K562 (cell line): Measurements from ENCODE around the gene HTT-AS. TPM values are rescaled to one million over a fixed set of nuclear protein-coding genes. Genes with fewer than 3 reads are reported as not detected.

Experiments used
- ATAC-seq: fragments of 200-7000 bp; cut with Tn5 transposase; 3 replicates; pipeline ENCODE4 v1.9.1; 2020; ENCODE audit warnings: moderate library complexity
- BruUV-seq: library from RNA; stranded (reverse); fragments of 400-500 nt; replicated peaks from 2 replicates; lab custom pipeline; 2021; lab: Mats Ljungman, UMichigan
- CTCF ChIA-PET: fragments of 300-600 bp; formaldehyde crosslinking; extraction: SDS; loops from one replicate; lab custom pipeline; 2021; ENCODE audit warnings: low intra/inter-chr PET ratio; lab: Yijun Ruan, JAX
- POLR2A ChIA-PET: fragments of 300-600, 350-650 bp; sonication (Branson Sonifier 250); formaldehyde crosslinking; extraction: SDS; loops from one replicate; lab custom pipeline; 2021; ENCODE audit warnings: antibody characterized with exemption, inconsistent platforms; lab: Yijun Ruan, JAX
- DNase-seq, 4 experiments: peaks; one replicate each; pipeline versions ENCODE4 v3.0.0 to v3.0.0-alpha.2; 2011 to 2018; ENCODE audit warnings: low spot score in 3 of 4, mixed read lengths in 3 of 4; ENCODE audit errors: extremely low read depth in 1 of 4
- FAIRE-seq: peaks from 2 replicates; lab custom pipeline; 2011; peaks lifted over from hg19 to GRCh38; lab: Jason Lieb, UNC
- H2AFZ ChIP-seq: 2 replicates; pipeline ENCODE4 v1.6.0; 2011; ENCODE audit warnings: low read depth, low read length, control low read depth, inconsistent platforms
- H3K27ac ChIP-seq: fragments of 200-600 bp; 3 replicates; pipeline ENCODE4 v1.8.0; 2011; ENCODE audit warnings: low read depth, mild to moderate bottlenecking, control low read depth, inconsistent platforms, low read length, moderate library complexity, mixed read lengths; ENCODE audit errors: extremely low read depth
- H3K27me3 ChIP-seq, 2 experiments: fragments of 300-600 bp in 1 of 2; 2 replicates in 1 of 2; 3 replicates in 1 of 2; pipeline versions ENCODE4 v1.6.0 to v1.8.0; 2011; ENCODE audit warnings: inconsistent platforms in 2 of 2, low read length in 2 of 2, mild to moderate bottlenecking in 1 of 2, mixed read lengths in 1 of 2, moderate library complexity in 1 of 2; ENCODE audit not compliant: control insufficient read depth in 2 of 2, insufficient read depth in 2 of 2
- H3K36me3 ChIP-seq: fragments of 300-600 bp; 3 replicates; pipeline ENCODE4 v1.8.0; 2011; ENCODE audit warnings: mild to moderate bottlenecking, low read length, inconsistent platforms; ENCODE audit not compliant: control insufficient read depth, insufficient read depth
- H3K4me1 ChIP-seq, 2 experiments: fragments of 200-600 bp in 1 of 2; replicated peaks in 1 of 2; 2 replicates in 1 of 2; 3 replicates in 1 of 2; pipeline versions ENCODE4 v1.5.1 to v1.8.0; 2011; ENCODE audit warnings: inconsistent platforms in 2 of 2, low read length in 2 of 2, mild to moderate bottlenecking in 1 of 2, mixed read lengths in 1 of 2, moderate library complexity in 1 of 2; ENCODE audit not compliant: control insufficient read depth in 2 of 2, insufficient read depth in 2 of 2
- H3K4me2 ChIP-seq: 2 replicates; pipeline ENCODE4 v1.6.1; 2011; ENCODE audit warnings: low read length, control low read depth, inconsistent platforms, mixed read lengths; ENCODE audit not compliant: insufficient read depth
- H3K4me3 ChIP-seq: fragments of 200-600 bp; sonication (generic), shearing (Covaris generic); 2 replicates; pipeline ENCODE4 v1.5.1; 2016; ENCODE audit warnings: control low read depth, inconsistent platforms
- H3K79me2 ChIP-seq: fragments of 200-600 bp; 3 replicates; pipeline ENCODE4 v1.8.0; 2011; ENCODE audit warnings: low read length, inconsistent platforms; ENCODE audit not compliant: control insufficient read depth, insufficient read depth
- H3K9ac ChIP-seq, 2 experiments: 2 replicates each; pipeline versions ENCODE4 v1.6.0 to v1.6.1; 2011; ENCODE audit warnings: low read depth in 2 of 2, low read length in 2 of 2, control low read depth in 1 of 2, inconsistent platforms in 1 of 2, mild to moderate bottlenecking in 1 of 2, mixed read lengths in 1 of 2; ENCODE audit not compliant: insufficient read depth in 1 of 2
- H3K9me1 ChIP-seq: one replicate; pipeline ENCODE4 v1.6.0; 2011; ENCODE audit warnings: inconsistent platforms, mild to moderate bottlenecking, low read length, moderate library complexity; ENCODE audit not compliant: control insufficient read depth, insufficient read depth
- H3K9me3 ChIP-seq: replicated peaks from 2 replicates; pipeline ENCODE4 v1.5.1; 2011; ENCODE audit warnings: low read depth, low read length, inconsistent platforms; ENCODE audit not compliant: control insufficient read depth, insufficient read depth
- H4K20me1 ChIP-seq: replicated peaks from 2 replicates; pipeline ENCODE4 v1.6.1; 2011; ENCODE audit warnings: low read length, inconsistent platforms, mixed read lengths; ENCODE audit not compliant: control insufficient read depth, insufficient read depth
- CREB5 ChIP-seq: fragments of 250-450 bp; sonication (Bioruptor Pico); IDR thresholded peaks from 2 replicates; pipeline ENCODE4 v1.5.0; 2020; ENCODE audit warnings: mild to moderate bottlenecking
- DMBX1 ChIP-seq: fragments of 250-450 bp; sonication (Bioruptor Pico); IDR thresholded peaks from 2 replicates; pipeline ENCODE4 v1.8.0; 2022; ENCODE audit warnings: inconsistent platforms, mild to moderate bottlenecking, moderate library complexity, borderline replicate concordance
- DNMT1 ChIP-seq: fragments of 450-650 bp; IDR thresholded peaks from 2 replicates; pipeline ENCODE4 v1.6.1; 2016; ENCODE audit warnings: antibody characterized with exemption, mild to moderate bottlenecking
- E4F1 ChIP-seq: fragments of 250-450 bp; sonication (Bioruptor Pico); IDR thresholded peaks from 2 replicates; pipeline ENCODE4 v1.5.0; 2021; ENCODE audit warnings: mild to moderate bottlenecking, borderline replicate concordance
- HLTF ChIP-seq: fragments of 450-650 bp; IDR thresholded peaks from 2 replicates; pipeline ENCODE4 v1.6.1; 2016
- KLF1 ChIP-seq: fragments of 450-650 bp; IDR thresholded peaks from 2 replicates; pipeline ENCODE4 v1.6.1; 2016; ENCODE audit warnings: missing genetic modification characterization, missing compliant biosample characterization
- NELFE ChIP-seq: IDR thresholded peaks from 2 replicates; pipeline ENCODE4 v1.6.1; 2011; ENCODE audit warnings: mild to moderate bottlenecking; ENCODE audit not compliant: insufficient read depth, insufficient read length
- TAL1 ChIP-seq: fragments of 450-650 bp; IDR thresholded peaks from 2 replicates; pipeline ENCODE4 v1.6.1; 2016; ENCODE audit warnings: mild to moderate bottlenecking
- TEAD2 ChIP-seq: fragments of 450-650 bp; IDR thresholded peaks from 2 replicates; pipeline ENCODE4 v1.6.1; 2016; ENCODE audit warnings: missing genetic modification characterization, control low read depth, missing compliant biosample characterization
- ZC3H4 ChIP-seq: sonication (generic); formaldehyde crosslinking; IDR thresholded peaks from 2 replicates; pipeline ENCODE4 v1.9.0; 2021; ENCODE audit warnings: missing genetic modification reagents, borderline replicate concordance
- ZNF175 ChIP-seq: fragments of 200-800 bp; sonication (Bioruptor generic); IDR thresholded peaks from 2 replicates; pipeline ENCODE4 v1.6.1; 2016; ENCODE audit warnings: low read depth, mild to moderate bottlenecking, missing genetic modification characterization, missing compliant biosample characterization
- ZNF583 ChIP-seq: fragments of 250-450 bp; sonication (Bioruptor Pico); IDR thresholded peaks from 2 replicates; pipeline ENCODE4 v1.4.0; 2020
- WGBS: fragments of 100-300 bp; shearing (Covaris generic); methylation state at CpG from one replicate; pipeline ENCODE4 v1.1.6; 2016; ENCODE audit warnings: low coverage, mixed read lengths; ENCODE audit not compliant: insufficient coverage; ENCODE audit errors: missing lambda C conversion rate; 5-methylcytosine and 5-hydroxymethylcytosine counted together
- in situ Hi-C: fragments of 300-500 bp; cut with MboI; formaldehyde crosslinking; loops from 4 replicates; pipeline ENCODE4 v1.15.0; 2018; ENCODE audit warnings: inconsistent platforms, mixed read lengths
- intact Hi-C: fragments of 100-400 bp; cut with micrococcal nuclease; formaldehyde crosslinking; loops from 2 replicates; pipeline ENCODE4 v1.14.2; 2022
- polyA plus RNA-seq, 8 experiments: library from polyadenylated mRNA; depleted of rRNA in 4 of 8; stranded (reverse) in 5 of 8; unstranded in 3 of 8; fragments of >200 nt; fragmentation: Nextera tagmentation in 2 of 8; fragmentation: Illumina TruSeq in 1 of 8; extraction: Ambion mirVana in 2 of 8; extraction: Trizol in 1 of 8; gene quantifications; 2 replicates each; pipeline versions ENCODE4 v1.2.1 to v1.2.3, GENCODE V29; 2011 to 2014; ENCODE audit warnings: inconsistent platforms in 1 of 8, missing spikeins in 1 of 8
- total RNA-seq, 7 experiments: library from RNA; depleted of rRNA in 6 of 7; stranded (reverse); fragments of >200 nt in 6 of 7; fragmentation: Illumina TruSeq in 2 of 7; extraction: Trizol in 2 of 7; gene quantifications; 2 replicates each; pipeline versions ENCODE4 v1.2.1 to v1.2.3, GENCODE V29; 2011 to 2021; ENCODE audit warnings: low replicate concordance in 1 of 7
- TF ChIP-seq, protein P1 (sequence below): sonication (generic); formaldehyde crosslinking; IDR thresholded peaks from 2 replicates; pipeline ENCODE4 v1.8.0; 2023; ENCODE audit warnings: missing genetic modification reagents, mild to moderate bottlenecking, borderline replicate concordance
- TF ChIP-seq, protein P2 (sequence below): fragments of 250-450 bp; sonication (Bioruptor Pico); IDR thresholded peaks from 2 replicates; pipeline ENCODE4 v1.5.0; 2021

HTT-AS gene
- total and polyA plus RNA-seq, 9 of the 15 experiments (the other 6 are each of a cell fraction or from before 2014, with no cell fraction given) = not detected

DNA sequence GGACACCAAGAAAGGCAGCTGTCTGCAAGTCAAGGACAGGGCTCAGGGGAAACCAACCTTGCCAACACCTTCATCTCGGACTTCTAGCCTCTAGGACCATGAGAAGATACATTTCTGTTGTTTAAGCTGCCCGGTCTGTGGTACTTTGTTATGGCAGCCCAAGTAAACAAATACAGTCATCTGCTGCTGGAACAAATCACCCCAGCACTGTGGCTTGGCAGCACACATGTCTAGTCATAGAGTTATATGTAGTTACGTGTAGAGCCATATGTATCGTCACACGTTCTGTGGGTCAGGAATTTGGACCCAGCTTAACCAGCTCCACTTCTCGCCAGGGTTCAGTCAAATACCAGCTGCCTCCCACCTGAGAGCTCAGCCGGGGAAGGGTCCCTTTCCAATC is 2.5 kb downstream of the HTT-AS start:
- Histone ChIP-seq H3K4me2 (no peak overlapping the region), H3K9ac (no peak overlapping the region), H3K9me1 (no peaks in the 10 kb centered on the region), H2AFZ (peak overlapping the region; percentile 60; the same call in 1 of the 2 replicates), H3K79me2 (peaks cover 19% of the 10 kb centered on the region), H3K36me3 (no peaks in the 10 kb centered on the region), H3K27ac (no peak overlapping the region), H3K4me3 (no peak overlapping the region), H3K9me3 (no peaks in the 10 kb centered on the region), H3K4me1 (peaks cover 7 to 16% of the 10 kb centered on the region in 2 experiments), H3K27me3 (peaks cover 11 to 26% of the 10 kb centered on the region in 2 experiments), H4K20me1 (peaks cover 7% of the 10 kb centered on the region)
- intact Hi-C loops = no loop called here
- ChIA-PET POLR2A (no interaction called here), CTCF (no interaction called here)
- ATAC-seq (no peak), DNase-seq (no peak), FAIRE-seq (peak; percentile 49)
- in situ Hi-C loops = no loop called here
- BruUV-seq = no TSS peak
- 55% methylated on average over 7 of the region's 7 CpGs for whole genome bisulfite sequencing
- TF ChIP-seq NELFE = no peak
- no peak for TF ChIP-seq CREB5 (CRISPR knock-in tag)
- TF ChIP-seq, protein P1, sequence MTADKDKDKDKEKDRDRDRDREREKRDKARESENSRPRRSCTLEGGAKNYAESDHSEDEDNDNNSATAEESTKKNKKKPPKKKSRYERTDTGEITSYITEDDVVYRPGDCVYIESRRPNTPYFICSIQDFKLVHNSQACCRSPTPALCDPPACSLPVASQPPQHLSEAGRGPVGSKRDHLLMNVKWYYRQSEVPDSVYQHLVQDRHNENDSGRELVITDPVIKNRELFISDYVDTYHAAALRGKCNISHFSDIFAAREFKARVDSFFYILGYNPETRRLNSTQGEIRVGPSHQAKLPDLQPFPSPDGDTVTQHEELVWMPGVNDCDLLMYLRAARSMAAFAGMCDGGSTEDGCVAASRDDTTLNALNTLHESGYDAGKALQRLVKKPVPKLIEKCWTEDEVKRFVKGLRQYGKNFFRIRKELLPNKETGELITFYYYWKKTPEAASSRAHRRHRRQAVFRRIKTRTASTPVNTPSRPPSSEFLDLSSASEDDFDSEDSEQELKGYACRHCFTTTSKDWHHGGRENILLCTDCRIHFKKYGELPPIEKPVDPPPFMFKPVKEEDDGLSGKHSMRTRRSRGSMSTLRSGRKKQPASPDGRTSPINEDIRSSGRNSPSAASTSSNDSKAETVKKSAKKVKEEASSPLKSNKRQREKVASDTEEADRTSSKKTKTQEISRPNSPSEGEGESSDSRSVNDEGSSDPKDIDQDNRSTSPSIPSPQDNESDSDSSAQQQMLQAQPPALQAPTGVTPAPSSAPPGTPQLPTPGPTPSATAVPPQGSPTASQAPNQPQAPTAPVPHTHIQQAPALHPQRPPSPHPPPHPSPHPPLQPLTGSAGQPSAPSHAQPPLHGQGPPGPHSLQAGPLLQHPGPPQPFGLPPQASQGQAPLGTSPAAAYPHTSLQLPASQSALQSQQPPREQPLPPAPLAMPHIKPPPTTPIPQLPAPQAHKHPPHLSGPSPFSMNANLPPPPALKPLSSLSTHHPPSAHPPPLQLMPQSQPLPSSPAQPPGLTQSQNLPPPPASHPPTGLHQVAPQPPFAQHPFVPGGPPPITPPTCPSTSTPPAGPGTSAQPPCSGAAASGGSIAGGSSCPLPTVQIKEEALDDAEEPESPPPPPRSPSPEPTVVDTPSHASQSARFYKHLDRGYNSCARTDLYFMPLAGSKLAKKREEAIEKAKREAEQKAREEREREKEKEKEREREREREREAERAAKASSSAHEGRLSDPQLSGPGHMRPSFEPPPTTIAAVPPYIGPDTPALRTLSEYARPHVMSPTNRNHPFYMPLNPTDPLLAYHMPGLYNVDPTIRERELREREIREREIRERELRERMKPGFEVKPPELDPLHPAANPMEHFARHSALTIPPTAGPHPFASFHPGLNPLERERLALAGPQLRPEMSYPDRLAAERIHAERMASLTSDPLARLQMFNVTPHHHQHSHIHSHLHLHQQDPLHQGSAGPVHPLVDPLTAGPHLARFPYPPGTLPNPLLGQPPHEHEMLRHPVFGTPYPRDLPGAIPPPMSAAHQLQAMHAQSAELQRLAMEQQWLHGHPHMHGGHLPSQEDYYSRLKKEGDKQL (CRISPR knock-in tag) = no peak
- no peak for TF ChIP-seq DMBX1 (CRISPR knock-in tag)
- TF ChIP-seq E4F1 = no peak
- TF ChIP-seq ZNF583 = no peak
- TF ChIP-seq KLF1 = no peak
- TF ChIP-seq ZNF175 (CRISPR knock-in tag) = no peak
- TF ChIP-seq DNMT1 = no peak
- TF ChIP-seq TAL1 = no peak
- no peak for TF ChIP-seq TEAD2 (tag)
- TF ChIP-seq, protein P2, sequence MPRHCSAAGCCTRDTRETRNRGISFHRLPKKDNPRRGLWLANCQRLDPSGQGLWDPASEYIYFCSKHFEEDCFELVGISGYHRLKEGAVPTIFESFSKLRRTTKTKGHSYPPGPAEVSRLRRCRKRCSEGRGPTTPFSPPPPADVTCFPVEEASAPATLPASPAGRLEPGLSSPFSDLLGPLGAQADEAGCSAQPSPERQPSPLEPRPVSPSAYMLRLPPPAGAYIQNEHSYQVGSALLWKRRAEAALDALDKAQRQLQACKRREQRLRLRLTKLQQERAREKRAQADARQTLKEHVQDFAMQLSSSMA = no peak
- TF ChIP-seq ZC3H4 = no peak
- TF ChIP-seq HLTF = no peak
